NCI-H146 treated with DMSO at 0.1 percent for 48 hours (cell line): Measurements from ENCODE around the gene PSMC6.

Source experiments
- DNase-seq: peaks from one replicate; lab custom pipeline; 2025; ENCODE audit not compliant: unreplicated experiment; lab: John Stamatoyannopoulos, UW

The PSMC6 gene

GRCh38 chr14:52706724-52707706, at the start of gene PSMC6:
Gene PSMC6 (plus strand): TSS chr14:52707200. CDS start chr14:52707220, 20 bp downstream.
- DNase-seq = peak; percentile 91

DNA sequence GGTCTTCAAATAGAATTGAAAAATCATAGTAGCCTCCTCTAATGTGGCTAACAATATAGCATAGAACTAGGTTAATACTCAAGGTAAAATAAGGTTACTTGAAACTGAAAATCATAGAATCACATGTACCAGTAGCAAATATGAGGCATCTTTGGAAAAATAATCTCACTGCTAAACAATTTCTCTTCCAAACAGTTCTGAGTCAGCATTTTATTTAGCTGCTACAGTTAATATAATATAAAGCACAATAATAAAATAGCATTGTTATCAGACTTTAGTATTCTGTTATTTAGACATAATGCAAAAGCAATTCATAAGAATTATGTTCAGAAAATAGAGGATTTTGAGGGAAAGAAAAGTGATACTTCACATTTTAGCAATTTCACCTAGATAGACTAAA, 46.7 kb upstream of the PSMC6 start:
- DNase-seq = no peak

GRCh38 chr14:52660832-52661231, 46.2 kb upstream of the PSMC6 start:
- DNase-seq = no peak

GRCh38 chr14:52661314-52661713, 45.7 kb upstream of the PSMC6 start:
- no peak for DNase-seq

DNA sequence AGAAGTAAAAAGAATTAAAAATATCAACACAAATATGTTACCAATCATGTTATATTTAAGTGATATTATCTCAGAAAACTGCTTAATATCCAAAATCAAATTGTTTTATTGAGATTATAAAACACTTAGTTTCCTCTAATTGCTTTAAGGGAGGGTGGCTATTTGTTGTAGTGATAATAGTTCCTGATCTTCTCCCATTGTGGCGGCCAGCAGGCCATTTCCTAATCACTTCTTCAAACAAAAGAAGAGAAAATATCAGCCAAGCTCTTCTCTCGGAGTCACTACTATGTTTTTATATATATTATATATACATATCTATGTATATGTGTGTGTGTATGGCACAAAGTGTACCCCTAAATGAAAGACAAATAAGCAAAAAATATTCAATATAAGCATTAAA, 43.1 kb upstream of the PSMC6 start:
- peak; percentile 69 for DNase-seq

- no peak for DNase-seq
These were observed 28.4 kb upstream of the PSMC6 start for GRCh38 chr14:52678591-52678990.

GRCh38 chr14:52683985-52684520, 22.9 kb upstream of the PSMC6 start:
- no peak for DNase-seq

GRCh38 chr14:52686176-52686575, 20.8 kb upstream of the PSMC6 start:
- DNase-seq = no peak

GRCh38 chr14:52690983-52691760, 15.8 kb upstream of the PSMC6 start:
- no peak for DNase-seq

- DNase-seq = no peak
These were observed 14.6 kb upstream of the PSMC6 start for GRCh38 chr14:52692248-52692962.

DNA sequence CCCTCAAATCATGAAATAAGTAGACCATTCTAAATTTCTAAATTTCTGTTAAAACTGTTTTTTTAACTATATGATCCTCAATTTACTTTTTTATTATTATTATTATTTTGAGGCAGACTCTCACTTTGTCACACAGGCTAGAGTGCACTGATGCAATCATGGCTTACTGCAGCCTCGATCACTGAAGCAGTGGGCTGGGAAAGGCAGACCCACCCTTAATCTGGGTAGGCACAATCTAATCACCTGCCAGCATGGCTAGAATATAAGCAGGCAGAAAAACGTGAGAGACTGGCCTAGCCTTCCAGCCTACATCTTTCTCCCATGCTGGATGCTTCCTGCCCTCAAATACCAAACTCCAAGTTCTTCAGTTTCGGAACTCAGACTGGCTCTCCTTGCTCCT, 14.0 kb upstream of the PSMC6 start:
- DNase-seq = no peak

GRCh38 chr14:52693532-52693931, 13.5 kb upstream of the PSMC6 start:
- no peak for DNase-seq

GRCh38 chr14:52694761-52695480, 12.1 kb upstream of the PSMC6 start:
- DNase-seq = peak; percentile 3

DNA sequence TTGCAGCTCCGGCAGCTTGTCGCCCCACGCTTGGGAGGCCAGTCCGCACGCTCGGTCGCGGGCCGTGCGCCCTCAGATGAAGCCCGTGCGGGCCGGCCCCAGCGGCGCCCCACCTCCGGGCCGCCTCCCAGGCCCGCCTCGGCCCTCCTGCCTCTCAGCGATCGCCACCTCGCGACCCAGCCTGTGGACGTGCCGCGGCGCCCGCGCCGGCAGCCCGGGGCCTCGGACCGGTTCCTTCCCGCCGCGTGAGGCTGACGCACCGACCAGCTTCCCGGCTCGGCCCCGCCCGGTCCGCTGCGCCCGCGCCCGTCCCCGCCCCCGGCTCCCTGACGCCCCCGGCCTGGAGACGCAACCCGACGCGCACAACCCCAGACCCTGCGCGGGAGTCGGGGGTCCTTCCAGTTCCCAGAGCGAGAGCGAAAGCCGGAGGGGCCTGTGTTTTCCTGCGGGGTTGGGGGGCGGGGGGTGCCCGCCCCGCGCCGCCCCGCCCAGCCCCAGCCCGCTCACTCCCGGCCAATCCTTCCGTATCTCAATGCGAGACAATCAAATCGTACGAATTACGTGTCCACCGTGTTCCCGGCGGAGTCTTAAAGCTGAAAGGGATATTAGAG, 11.4 kb upstream of the PSMC6 start, which contains the start of gene ERO1A:
TSS of gene ERO1A (minus strand) at position 78 of the 611 bp plus-strand sequence. CDS start at position 1, 77 bp downstream.
- peak; percentile 75 for DNase-seq

GRCh38 chr14:52700701-52701172, 6.3 kb upstream of the PSMC6 start:
- peak; percentile 33 for DNase-seq

DNA sequence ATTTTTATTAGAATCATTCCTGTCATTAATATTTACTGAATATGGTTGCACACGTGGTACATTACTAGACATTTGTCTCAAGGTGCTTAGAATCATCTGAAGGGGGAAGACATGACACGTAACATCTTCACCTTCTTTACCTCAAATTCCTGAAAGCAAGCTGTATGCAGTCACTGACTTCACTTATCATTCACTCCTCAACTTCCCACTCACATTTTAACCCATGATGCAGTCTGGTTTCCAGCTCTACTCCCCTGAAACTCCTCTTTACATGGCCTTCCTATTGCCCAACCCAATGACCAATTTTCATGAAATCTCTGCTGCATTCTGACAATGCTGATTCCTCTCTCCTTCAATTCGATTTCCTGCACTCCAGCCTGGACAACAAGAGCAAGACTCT, 5.8 kb upstream of the PSMC6 start:
- DNase-seq = no peak

DNA sequence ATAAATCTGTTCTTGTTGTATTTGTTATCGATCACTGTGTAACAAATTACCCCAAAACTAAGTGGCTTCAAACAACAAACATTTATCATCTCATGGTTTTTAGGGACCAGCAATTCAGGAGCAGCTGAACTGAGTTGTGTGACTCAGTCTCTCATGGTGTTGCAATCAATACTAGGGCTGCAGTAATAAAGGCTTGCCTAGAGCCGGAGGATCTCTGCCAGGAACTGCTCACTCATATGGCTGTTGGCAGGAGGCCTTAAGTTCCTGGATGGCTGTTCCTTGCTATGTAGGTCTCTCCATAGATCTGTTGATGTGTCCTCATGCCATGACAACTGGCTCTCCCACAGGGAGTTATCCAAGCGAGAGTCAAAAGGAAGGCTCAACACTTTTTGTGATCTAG, 3.8 kb upstream of the PSMC6 start:
- DNase-seq = no peak

DNA sequence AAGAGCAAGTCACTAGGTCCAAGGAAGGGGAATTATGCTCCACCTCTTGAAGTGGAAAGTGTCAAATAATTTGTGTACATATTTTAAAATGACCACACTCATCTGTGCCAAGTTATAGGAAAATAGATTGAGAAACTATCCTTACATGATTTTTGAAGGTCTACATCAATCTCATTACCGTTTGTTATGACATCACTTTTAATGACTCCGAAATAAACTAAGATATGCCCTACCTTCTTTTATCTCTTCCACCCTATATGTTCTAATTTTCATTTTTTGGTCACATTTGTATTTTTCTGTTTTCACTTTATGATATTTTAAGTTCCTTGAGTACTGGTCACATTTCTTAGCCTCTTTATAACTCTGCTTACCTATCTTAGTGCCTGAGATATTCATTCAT, 3.3 kb upstream of the PSMC6 start:
- no peak for DNase-seq

DNA sequence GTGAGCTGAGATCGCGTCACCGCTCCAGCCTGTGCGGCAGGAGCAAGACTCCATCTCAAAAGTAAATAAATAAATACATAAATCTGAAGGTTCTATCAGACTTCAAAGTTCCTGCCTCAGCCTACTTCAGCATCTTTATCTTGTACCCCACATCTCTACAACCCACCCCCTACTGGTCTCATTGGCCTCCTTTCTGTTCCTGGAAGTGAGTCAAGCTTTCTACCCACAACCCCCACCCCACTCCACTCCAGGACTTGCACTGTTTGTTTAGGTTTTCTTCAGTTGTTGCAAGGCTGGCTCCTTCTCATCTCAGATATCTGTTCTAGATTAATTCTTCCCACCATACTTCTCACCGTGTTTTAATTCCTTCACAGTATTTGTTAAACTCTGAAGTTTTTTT, 714 bp upstream of the PSMC6 start:
- no peak for DNase-seq

DNA sequence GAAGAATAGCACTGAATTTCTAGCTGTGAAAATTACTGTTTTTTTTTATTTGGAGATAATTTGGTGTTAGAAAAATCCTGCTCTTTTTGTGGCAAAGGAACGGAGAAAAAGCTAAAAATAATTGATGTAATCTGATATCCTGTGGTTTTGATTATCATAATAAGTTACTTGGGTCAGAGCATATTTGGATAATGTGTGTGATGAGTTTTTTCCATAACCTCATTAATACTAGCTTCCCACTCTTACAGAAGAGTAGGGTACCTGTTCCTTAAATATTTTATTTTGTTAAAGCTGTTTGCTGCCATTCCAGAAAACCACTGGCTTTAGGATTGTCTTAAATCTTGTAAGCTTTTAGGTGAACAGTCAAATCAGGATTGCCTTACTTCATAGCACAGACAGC, 4.7 kb downstream of the PSMC6 start:
- DNase-seq = no peak
